ENCODE data around the gene CDK15. TPM values are rescaled to one million over a fixed set of nuclear protein-coding genes. Genes with fewer than 3 reads are reported as not detected.
"Not testable (repeated sequence)": the region's sequence is repeated elsewhere in the genome, so short reads cannot be mapped to it uniquely, and the experiment has no call there.

The CDK15 gene
- total RNA-seq (not detected), polyA plus RNA-seq (not detected)

- ATAC-seq (ENCODE audit: low read depth in 2 of 2) (no peak), DNase-seq (no peak)
- H3K4me1 Mint-ChIP-seq, result no peaks in the 10 kb centered on the region
- H3K27me3 Mint-ChIP-seq, result peaks cover 40% of the 10 kb centered on the region
- H3K9me3 Mint-ChIP-seq, result peaks cover 0 to 1% (median 0%) of the 10 kb centered on the region in 7 donors
- Histone ChIP-seq H3K27me3 (ENCODE audit: control insufficient read depth, insufficient read depth, low read length) (peaks cover 13% of the 10 kb centered on the region), H3K4me3 (ENCODE audit: low read depth, low read length) (no peak within 1 kb of the TSS), H3K27ac (ENCODE audit: insufficient read depth, low read length, poor library complexity, severe bottlenecking) (no peak within 1 kb of the TSS), H3K9me3 (ENCODE audit: control insufficient read depth in 2 of 2, low read length in 2 of 2) (no peaks in the 10 kb centered on the region), H3K4me1 (ENCODE audit: control insufficient read depth, insufficient read depth, low read length, poor library complexity, severe bottlenecking) (no peaks in the 10 kb centered on the region), H3K36me3 (ENCODE audit: control insufficient read depth, insufficient read depth, low read length) (no peaks in the 10 kb centered on the region)
- H3K36me3 Mint-ChIP-seq, result no peaks in the 10 kb centered on the region
- H3K4me3 Mint-ChIP-seq, result no peak within 1 kb of the TSS
- H3K27ac Mint-ChIP-seq, result peak within 1 kb of the TSS in 1 of 3 donors; percentile 82
These were observed at the start of gene CDK15 for GRCh38 chr2:201806442-201807170. Gene CDK15 (plus strand): TSS chr2:201806537. CDS start chr2:201806665, 128 bp downstream.

GRCh38 chr2:201758234-201758633 lies 48.1 kb upstream of the CDK15 start:
- H3K27ac Mint-ChIP-seq, result no peak overlapping the region
- no peak overlapping the region for H3K4me3 Mint-ChIP-seq
- H3K27me3 Mint-ChIP-seq, result no peaks in the 10 kb centered on the region
- ATAC-seq (ENCODE audit: low read depth in 2 of 2), result no peak
- H3K4me1 Mint-ChIP-seq, result peaks cover 0 to 4% (median under 1%) of the 10 kb centered on the region in 4 donors
- peaks cover 5% of the 10 kb centered on the region for H3K36me3 ChIP-seq (ENCODE audit: control insufficient read depth, insufficient read depth, low read length)
- DNase-seq, result no peak
- H3K4me3 ChIP-seq (ENCODE audit: low read depth, low read length), result no peak overlapping the region
- no peaks in the 10 kb centered on the region for H3K9me3 Mint-ChIP-seq
- H3K27me3 ChIP-seq (ENCODE audit: control insufficient read depth, insufficient read depth, low read length), result no peaks in the 10 kb centered on the region
- H3K4me1 ChIP-seq (ENCODE audit: control insufficient read depth, insufficient read depth, low read length, poor library complexity, severe bottlenecking), result no peaks in the 10 kb centered on the region
- H3K9me3 ChIP-seq (ENCODE audit: control insufficient read depth in 2 of 2, low read length in 2 of 2), result no peaks in the 10 kb centered on the region
- peaks cover 22% of the 10 kb centered on the region for H3K36me3 Mint-ChIP-seq
- H3K27ac ChIP-seq (ENCODE audit: insufficient read depth, low read length, poor library complexity, severe bottlenecking), result no peak overlapping the region

GRCh38 chr2:201758873-201759272 lies 47.5 kb upstream of the CDK15 start:
- Histone ChIP-seq H3K4me1 (ENCODE audit: control insufficient read depth, insufficient read depth, low read length, poor library complexity, severe bottlenecking) (no peaks in the 10 kb centered on the region), H3K36me3 (ENCODE audit: control insufficient read depth, insufficient read depth, low read length) (peaks cover 5% of the 10 kb centered on the region), H3K9me3 (ENCODE audit: control insufficient read depth in 2 of 2, low read length in 2 of 2) (no peaks in the 10 kb centered on the region), H3K4me3 (ENCODE audit: low read depth, low read length) (no peak overlapping the region), H3K27ac (ENCODE audit: insufficient read depth, low read length, poor library complexity, severe bottlenecking) (no peak overlapping the region), H3K27me3 (ENCODE audit: control insufficient read depth, insufficient read depth, low read length) (no peaks in the 10 kb centered on the region)
- ATAC-seq (ENCODE audit: low read depth in 2 of 2), result no peak
- Mint-ChIP-seq H3K9me3 (no peaks in the 10 kb centered on the region), H3K27me3 (no peaks in the 10 kb centered on the region), H3K27ac (no peak overlapping the region), H3K4me1 (peaks cover 0 to 4% (median under 1%) of the 10 kb centered on the region in 4 donors), H3K36me3 (peaks cover 23% of the 10 kb centered on the region), H3K4me3 (no peak overlapping the region)
- no peak for DNase-seq

GRCh38 chr2:201759567-201759966 lies 46.8 kb upstream of the CDK15 start:
- peaks cover 5% of the 10 kb centered on the region for H3K36me3 ChIP-seq (ENCODE audit: control insufficient read depth, insufficient read depth, low read length)
- no peak overlapping the region for H3K4me3 ChIP-seq (ENCODE audit: low read depth, low read length)
- H3K9me3 Mint-ChIP-seq, result no peaks in the 10 kb centered on the region
- H3K27me3 ChIP-seq (ENCODE audit: control insufficient read depth, insufficient read depth, low read length), result no peaks in the 10 kb centered on the region
- H3K9me3 ChIP-seq (ENCODE audit: control insufficient read depth in 2 of 2, low read length in 2 of 2), result no peaks in the 10 kb centered on the region
- H3K27ac Mint-ChIP-seq, result no peak overlapping the region
- DNase-seq, result no peak
- no peaks in the 10 kb centered on the region for H3K4me1 ChIP-seq (ENCODE audit: control insufficient read depth, insufficient read depth, low read length, poor library complexity, severe bottlenecking)
- ATAC-seq (ENCODE audit: low read depth in 2 of 2), result no peak
- peaks cover 0 to 4% (median under 1%) of the 10 kb centered on the region in 4 donors for H3K4me1 Mint-ChIP-seq
- H3K36me3 Mint-ChIP-seq, result peaks cover 22% of the 10 kb centered on the region
- H3K27me3 Mint-ChIP-seq, result no peaks in the 10 kb centered on the region
- no peak overlapping the region for H3K27ac ChIP-seq (ENCODE audit: insufficient read depth, low read length, poor library complexity, severe bottlenecking)
- no peak overlapping the region for H3K4me3 Mint-ChIP-seq

- ATAC-seq (ENCODE audit: low read depth in 2 of 2), result no peak
- H3K27ac ChIP-seq (ENCODE audit: insufficient read depth, low read length, poor library complexity, severe bottlenecking), result no peak overlapping the region
- H3K36me3 ChIP-seq (ENCODE audit: control insufficient read depth, insufficient read depth, low read length), result peaks cover 5% of the 10 kb centered on the region
- no peak overlapping the region for H3K4me3 ChIP-seq (ENCODE audit: low read depth, low read length)
- no peaks in the 10 kb centered on the region for H3K27me3 ChIP-seq (ENCODE audit: control insufficient read depth, insufficient read depth, low read length)
- H3K27ac Mint-ChIP-seq, result no peak overlapping the region
- no peak overlapping the region for H3K4me3 Mint-ChIP-seq
- no peaks in the 10 kb centered on the region for H3K27me3 Mint-ChIP-seq
- no peaks in the 10 kb centered on the region for H3K4me1 ChIP-seq (ENCODE audit: control insufficient read depth, insufficient read depth, low read length, poor library complexity, severe bottlenecking)
- peaks cover 29% of the 10 kb centered on the region for H3K36me3 Mint-ChIP-seq
- DNase-seq, result no peak
- H3K9me3 ChIP-seq (ENCODE audit: control insufficient read depth in 2 of 2, low read length in 2 of 2), result no peaks in the 10 kb centered on the region
- no peaks in the 10 kb centered on the region for H3K9me3 Mint-ChIP-seq
- H3K4me1 Mint-ChIP-seq, result peaks cover 0 to 4% (median under 1%) of the 10 kb centered on the region in 4 donors
These were observed 45.2 kb upstream of the CDK15 start for GRCh38 chr2:201761101-201761500.

- not testable (repeated sequence) for H3K4me1 ChIP-seq (ENCODE audit: control insufficient read depth, insufficient read depth, low read length, poor library complexity, severe bottlenecking); ATAC-seq (ENCODE audit: low read depth in 2 of 2); H3K27ac Mint-ChIP-seq; H3K27me3 ChIP-seq (ENCODE audit: control insufficient read depth, insufficient read depth, low read length); H3K4me3 ChIP-seq (ENCODE audit: low read depth, low read length); H3K36me3 ChIP-seq (ENCODE audit: control insufficient read depth, insufficient read depth, low read length); DNase-seq; H3K4me3 Mint-ChIP-seq; H3K9me3 ChIP-seq (ENCODE audit: control insufficient read depth in 2 of 2, low read length in 2 of 2); H3K9me3 Mint-ChIP-seq; H3K27ac ChIP-seq (ENCODE audit: insufficient read depth, low read length, poor library complexity, severe bottlenecking); H3K4me1 Mint-ChIP-seq; H3K27me3 Mint-ChIP-seq
- peaks cover 40% of the 10 kb centered on the region for H3K36me3 Mint-ChIP-seq
These were observed 41.9 kb upstream of the CDK15 start for GRCh38 chr2:201764469-201764868.

GRCh38 chr2:201765799-201766198 lies 40.5 kb upstream of the CDK15 start:
- Histone ChIP-seq H3K27ac (ENCODE audit: insufficient read depth, low read length, poor library complexity, severe bottlenecking) (no peak overlapping the region), H3K4me3 (ENCODE audit: low read depth, low read length) (no peak overlapping the region), H3K4me1 (ENCODE audit: control insufficient read depth, insufficient read depth, low read length, poor library complexity, severe bottlenecking) (no peaks in the 10 kb centered on the region), H3K27me3 (ENCODE audit: control insufficient read depth, insufficient read depth, low read length) (no peaks in the 10 kb centered on the region), H3K36me3 (ENCODE audit: control insufficient read depth, insufficient read depth, low read length) (peaks cover 5% of the 10 kb centered on the region), H3K9me3 (ENCODE audit: control insufficient read depth in 2 of 2, low read length in 2 of 2) (no peaks in the 10 kb centered on the region)
- peaks cover 33% of the 10 kb centered on the region for H3K36me3 Mint-ChIP-seq
- H3K4me1 Mint-ChIP-seq, result peaks cover 0 to 2% (median 0%) of the 10 kb centered on the region in 4 donors
- H3K27me3 Mint-ChIP-seq, result no peaks in the 10 kb centered on the region
- H3K27ac Mint-ChIP-seq, result no peak overlapping the region
- H3K4me3 Mint-ChIP-seq, result no peak overlapping the region
- ATAC-seq (ENCODE audit: low read depth in 2 of 2), result no peak
- H3K9me3 Mint-ChIP-seq, result no peaks in the 10 kb centered on the region
- DNase-seq, result no peak

GRCh38 chr2:201768918-201769317 lies 37.4 kb upstream of the CDK15 start:
- no peak overlapping the region for H3K27ac ChIP-seq (ENCODE audit: insufficient read depth, low read length, poor library complexity, severe bottlenecking)

More at GRCh38 chr2:201768918-201769317, 37.4 kb upstream of the CDK15 start:
- Mint-ChIP-seq H3K4me3 (no peak overlapping the region), H3K36me3 (peaks cover 34% of the 10 kb centered on the region), H3K27ac (no peak overlapping the region), H3K27me3 (no peaks in the 10 kb centered on the region), H3K4me1 (peaks cover 0 to 7% (median 5%) of the 10 kb centered on the region in 4 donors), H3K9me3 (no peaks in the 10 kb centered on the region)
- Histone ChIP-seq H3K27me3 (ENCODE audit: control insufficient read depth, insufficient read depth, low read length) (no peaks in the 10 kb centered on the region), H3K9me3 (ENCODE audit: control insufficient read depth in 2 of 2, low read length in 2 of 2) (no peaks in the 10 kb centered on the region), H3K4me3 (ENCODE audit: low read depth, low read length) (no peak overlapping the region), H3K4me1 (ENCODE audit: control insufficient read depth, insufficient read depth, low read length, poor library complexity, severe bottlenecking) (no peaks in the 10 kb centered on the region), H3K36me3 (ENCODE audit: control insufficient read depth, insufficient read depth, low read length) (no peaks in the 10 kb centered on the region)
- no peak for DNase-seq
- no peak for ATAC-seq (ENCODE audit: low read depth in 2 of 2)
